Lung microvascular endothelial cell (primary cell): ENCODE data around the gene BACE2. TPM values are rescaled to one million over a fixed set of nuclear protein-coding genes. Genes with fewer than 3 reads are reported as not detected.
"Not testable (repeated sequence)": the region's sequence is repeated elsewhere in the genome, so short reads cannot be mapped to it uniquely, and the experiment has no call there.

Source experiments
- DNase-seq, 2 donors: peaks; one replicate each; pipeline versions ENCODE4 v3.0.0 to v3.0.0-alpha.2; 2010; ENCODE audit warnings: low read depth in 2 of 2
- total RNA-seq: library from RNA; depleted of rRNA; stranded (reverse); fragments of >200 nt; gene quantifications from 2 replicates; pipeline ENCODE4 v1.2.1, GENCODE V29; 2014

BACE2 gene
- total RNA-seq, 1 donor from 2014 or later, result 323 TPM

DNA sequence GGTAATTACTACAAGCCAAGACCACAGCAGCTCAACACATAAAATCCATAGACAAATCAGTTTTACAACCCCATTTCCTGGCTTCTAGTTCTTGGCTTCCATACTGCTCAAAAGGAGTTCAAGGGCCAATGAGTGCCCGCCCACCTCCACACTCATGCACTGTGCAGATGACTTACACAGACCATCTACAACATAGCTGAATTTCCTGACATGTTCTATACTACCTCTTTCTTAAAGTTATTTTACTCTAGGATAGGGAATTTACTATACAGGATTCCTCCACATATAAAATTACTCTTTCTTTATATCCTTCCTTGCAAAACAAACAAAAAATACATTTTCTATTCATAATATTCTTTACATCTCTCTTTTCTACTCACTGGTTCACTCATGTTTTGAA is 14.6 kb downstream of the BACE2 start:
- DNase-seq, result no peak

DNA sequence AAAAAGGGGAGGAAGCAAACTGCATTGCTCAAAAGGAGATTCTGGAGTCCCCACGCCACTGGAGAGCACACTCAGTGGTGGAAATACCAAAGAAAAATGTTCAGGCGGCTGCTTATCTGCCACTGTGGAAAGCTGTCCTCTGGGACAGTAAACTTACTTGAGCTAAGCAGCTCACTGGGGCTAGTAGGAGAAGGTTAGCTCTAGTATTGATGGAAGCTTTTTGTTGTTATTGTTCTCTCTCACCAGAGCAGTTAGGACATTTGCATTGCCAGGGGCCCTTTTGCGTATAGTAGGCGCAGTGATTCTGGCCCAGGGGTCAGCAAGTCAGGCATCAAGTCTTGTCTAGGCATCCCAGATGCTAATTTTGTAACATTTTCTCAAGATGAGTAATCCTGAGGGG is 15.6 kb downstream of the BACE2 start:
- DNase-seq, result no peak

DNA sequence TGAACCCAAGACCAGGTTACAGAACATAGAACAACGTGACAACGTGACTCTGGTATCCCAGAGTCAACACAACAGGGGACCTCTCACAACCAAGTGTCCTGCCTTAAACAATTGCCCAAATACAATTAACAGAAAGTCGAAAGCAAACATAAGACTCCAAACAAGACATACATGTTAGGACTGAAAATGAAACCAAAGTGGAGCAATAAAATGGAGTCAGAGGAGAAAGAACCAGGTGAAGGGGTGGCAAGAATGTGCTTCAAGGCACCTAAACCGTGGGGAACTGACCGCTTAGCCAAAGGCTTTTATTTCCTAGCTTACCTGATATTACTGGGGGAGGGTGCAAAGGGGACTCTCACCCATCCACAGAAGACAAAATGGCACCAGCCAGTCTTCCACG is 17.8 kb downstream of the BACE2 start:
- no peak for DNase-seq

DNA sequence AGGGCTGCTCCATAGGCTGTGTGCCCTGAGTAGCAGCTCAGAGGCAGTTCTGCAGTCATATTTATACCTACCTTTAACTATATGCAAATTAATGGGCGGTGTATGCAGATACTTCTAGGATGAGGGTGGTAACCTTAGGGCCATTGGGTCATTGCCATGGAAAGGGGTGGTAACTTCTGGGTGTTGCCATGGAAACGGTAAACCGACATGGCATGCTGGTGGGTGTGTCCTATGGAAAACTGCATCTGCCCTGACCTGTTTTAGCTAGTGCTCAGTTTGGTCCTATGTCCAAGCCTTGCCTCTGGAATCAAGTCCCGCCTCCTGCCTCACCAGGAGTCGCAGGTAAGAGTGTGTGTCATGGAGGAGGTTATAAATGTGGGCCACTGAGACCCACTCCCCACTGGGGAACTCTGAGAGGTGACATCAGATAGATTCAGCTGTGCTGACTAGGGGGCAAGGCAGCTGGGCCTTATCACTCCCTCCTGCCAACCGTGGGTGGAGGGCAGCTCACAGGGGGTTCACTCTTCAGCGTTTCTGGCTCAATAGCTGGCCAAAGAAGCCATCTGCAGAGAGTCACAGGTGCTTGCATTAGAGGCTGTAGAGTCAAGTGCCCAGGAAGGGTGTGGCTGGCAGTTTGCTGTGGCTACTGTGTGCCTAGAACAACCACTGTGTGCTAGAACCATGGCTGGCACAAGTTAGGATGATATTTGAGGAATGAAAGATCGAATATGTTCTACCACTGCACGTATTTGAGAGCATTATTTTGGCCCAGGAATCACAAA is 19.0 kb downstream of the BACE2 start:
- no peak for DNase-seq

DNA sequence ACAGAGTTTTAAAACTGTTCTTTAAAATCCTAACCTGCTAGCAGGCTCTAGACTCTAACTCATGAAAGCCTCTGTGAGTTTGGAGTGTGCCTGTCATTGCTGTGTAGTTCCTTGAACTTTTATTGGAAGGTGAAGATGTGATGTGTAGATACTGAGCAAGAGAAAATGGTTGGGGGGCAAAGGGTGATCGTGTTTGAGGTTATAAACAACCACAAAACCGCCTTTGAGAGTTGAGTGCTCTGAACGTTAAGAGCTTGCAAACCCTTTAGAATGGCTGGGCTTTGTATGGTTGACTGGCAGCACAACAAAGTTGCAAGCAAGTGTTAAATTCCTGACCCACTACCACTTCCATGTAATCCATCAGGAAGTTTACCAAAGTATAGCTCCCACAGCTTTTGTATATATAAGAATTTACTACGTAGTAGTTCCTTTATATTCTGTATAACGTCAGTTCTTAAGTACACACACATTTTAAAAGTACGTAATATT is 19.6 kb downstream of the BACE2 start:
- DNase-seq, result no peak

DNA sequence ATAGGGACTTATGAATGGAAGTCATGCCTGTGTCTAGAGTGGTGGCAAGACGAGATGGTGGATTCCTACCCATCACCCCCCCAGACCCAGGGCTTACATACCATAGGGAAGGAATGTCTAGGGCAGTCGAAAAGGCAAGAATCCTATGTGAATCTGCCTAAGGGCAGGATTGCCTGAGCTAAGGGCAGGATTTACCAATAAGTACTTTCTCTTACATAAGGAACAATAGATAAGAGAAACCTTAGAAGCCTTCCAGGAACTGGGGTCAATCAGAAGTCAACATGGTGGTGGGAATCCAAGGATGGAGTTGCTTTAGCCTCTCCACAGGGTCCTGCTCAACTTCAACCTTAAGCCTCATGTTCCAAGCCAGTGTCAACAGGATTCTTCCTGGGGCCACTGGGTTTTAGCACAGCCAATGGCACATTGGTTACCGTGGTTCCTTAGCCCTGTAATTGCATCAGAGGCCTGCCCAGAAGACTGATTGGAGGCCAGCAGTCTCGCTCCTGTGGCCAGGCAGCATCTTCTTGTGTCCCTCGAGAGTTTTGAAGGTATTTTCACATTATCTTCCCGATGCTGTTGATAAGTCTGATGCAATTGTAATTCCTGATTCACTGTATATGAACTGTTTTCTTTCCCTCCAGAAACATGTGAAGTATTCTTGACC is 20.7 kb downstream of the BACE2 start:
- no peak for DNase-seq

DNA sequence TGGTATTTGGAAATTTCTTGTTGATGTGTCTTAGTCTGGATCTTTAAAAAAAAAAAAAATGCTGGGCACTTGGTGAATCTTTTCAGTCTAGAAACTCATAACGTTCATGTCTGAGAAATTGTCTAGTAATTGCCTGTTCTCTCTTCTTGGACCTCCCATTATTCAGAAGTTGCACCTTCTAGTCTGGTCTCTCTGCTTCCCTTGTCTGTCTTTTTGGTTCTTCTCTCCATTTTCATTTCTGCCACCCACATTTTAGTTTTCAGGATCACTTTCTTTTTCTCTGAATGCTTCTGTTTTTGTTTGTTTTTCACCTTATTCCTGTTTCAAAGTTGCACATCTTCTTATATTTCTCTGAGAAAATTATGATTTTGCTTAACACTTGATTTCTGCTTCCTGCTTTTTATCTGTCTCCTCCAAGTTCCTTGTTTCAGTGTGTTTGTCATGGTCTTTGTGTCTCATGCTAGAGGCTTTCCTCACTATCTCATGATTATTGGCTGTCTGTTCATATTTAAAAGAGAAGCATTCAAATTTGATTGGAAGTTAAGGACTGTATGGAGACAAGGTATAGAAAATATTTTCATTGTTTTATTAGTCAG is 21.3 kb downstream of the BACE2 start:
- DNase-seq, result no peak

DNA sequence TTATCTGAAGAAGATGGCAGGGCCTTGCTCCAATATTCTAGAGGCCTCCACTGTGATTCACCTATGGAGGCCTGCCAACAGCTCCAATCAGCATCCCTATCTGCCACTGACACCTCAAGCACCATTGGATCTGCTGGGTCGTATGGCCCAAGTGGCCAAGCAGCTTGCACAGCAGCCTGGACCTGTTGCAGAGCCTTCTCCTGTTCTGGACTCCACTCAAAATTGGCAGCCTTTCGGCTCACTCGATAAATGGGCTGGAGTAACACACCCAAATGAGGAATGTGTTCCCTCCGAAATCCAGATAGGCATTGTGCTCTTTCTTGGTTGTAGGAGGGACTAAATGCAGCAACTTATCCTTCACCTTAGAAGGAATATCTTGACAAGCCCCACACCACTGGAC is 24.6 kb downstream of the BACE2 start:
- not testable (repeated sequence) for DNase-seq

DNA sequence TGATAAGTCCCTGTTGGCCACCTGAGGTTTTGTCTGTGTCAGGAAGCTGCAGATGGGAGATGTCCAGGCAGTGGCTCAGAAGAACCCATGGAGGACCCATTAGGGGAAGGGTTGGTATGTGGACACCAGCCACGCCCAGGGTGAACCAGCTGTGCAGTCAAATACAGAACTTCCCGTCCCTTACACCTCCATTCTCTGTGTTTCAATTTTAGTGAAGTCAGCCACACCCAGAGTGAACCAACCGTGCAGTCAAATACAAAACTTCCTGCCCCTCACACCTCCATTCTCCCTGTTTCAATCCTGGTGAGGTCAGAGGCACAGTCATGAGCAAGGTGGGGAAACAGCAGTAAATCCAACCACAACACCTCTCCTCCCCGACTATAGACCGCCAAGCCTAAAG is 27.4 kb downstream of the BACE2 start:
- no peak for DNase-seq

DNA sequence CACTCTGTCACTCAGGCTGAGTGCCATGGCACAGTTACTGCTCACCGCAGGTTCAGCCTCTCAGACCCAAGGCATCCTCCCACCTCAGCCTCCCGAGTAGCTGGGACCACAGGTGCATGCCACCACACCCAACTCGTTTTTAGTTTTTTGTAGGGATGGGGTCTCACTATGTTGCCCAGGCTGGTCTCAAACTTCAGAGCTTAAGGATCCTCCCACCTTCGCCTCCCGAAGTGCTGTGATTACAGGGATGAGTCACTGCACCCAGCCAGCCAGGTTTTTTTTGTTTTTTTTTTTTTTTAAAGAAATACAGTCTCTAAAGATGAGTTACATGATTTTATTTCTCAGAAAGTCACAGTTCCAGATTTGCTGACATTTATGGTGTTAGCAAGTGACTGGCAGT is 29.0 kb downstream of the BACE2 start:
- peak in 1 of 2 donors; percentile 13 for DNase-seq

DNA sequence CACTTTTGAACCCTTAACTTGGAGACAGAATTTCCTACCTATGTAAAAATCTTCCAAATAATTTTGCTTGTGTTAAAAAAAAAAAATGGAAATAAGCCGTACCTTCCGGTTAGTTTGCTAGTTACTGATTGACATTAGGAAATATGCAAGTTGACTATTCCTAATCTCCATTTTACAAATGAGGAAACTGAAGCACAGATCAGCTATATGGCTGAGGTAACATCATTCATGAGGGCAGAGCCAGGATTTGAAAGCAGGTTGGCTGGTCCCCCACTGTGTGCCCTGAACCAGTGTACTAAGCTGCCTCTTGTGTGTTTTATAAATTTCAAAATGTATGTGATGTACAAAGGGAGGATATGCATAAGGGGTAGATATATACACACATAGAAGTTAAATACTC is 29.6 kb downstream of the BACE2 start:
- no peak for DNase-seq

DNA sequence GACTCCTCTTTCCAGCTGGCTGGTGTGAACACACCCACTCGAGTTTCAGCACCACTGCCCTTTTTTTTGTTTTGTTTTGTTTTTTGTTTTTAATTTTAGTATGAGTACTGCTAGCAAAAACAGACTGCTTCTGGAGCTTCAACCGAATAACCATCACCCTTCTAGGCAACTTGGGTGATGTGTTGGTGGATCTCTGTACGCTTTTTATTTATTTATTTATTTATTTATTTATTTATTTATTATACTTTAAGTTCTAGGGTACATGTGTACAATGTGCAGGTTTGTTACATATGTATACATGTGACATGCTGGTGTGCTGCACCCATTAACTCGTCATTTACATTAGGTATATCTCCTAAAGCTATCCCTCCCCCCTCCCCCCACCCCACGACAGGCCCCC is 30.7 kb downstream of the BACE2 start:
- not testable (repeated sequence) for DNase-seq

DNA sequence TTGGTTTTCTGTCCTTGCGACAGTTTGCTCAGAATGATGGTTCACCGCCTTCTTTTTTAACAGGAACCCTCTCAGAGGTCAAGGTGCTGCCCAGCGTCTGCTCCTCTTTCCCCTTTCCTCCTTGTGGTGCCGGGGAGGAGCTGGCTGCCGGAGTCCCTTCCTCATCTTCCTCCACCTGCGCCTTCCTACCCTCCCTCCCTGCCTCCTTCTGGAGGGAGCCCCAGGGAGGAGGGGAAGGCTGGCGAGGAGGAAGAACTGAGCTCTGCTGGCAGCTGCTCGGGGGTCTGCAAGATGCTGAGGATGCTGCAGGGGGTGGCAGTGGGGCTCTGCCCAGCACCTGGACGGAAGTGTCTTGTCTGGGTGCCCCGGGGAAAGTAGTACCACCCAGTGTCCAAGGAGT is 31.2 kb downstream of the BACE2 start:
- no peak for DNase-seq

DNA sequence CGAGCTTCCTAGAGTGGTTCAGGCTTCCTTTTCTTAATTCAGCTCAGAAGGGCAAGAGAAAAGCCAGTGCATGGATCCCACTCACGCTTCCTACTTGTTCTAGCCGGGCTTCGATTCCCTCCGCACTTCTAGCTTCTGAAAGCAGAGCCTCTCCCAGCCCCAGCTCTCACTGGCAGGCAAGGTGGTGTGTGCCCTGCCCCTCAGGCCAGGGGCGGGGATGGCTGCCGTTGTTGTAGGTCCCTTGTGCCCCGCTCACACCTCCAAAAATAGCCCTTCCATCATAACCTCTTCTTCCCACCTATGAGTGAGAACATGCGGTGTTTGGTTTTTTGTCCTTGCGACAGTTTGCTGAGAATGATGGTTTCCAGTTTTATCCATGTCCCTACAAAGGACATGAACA is 31.6 kb downstream of the BACE2 start:
- no peak for DNase-seq

DNA sequence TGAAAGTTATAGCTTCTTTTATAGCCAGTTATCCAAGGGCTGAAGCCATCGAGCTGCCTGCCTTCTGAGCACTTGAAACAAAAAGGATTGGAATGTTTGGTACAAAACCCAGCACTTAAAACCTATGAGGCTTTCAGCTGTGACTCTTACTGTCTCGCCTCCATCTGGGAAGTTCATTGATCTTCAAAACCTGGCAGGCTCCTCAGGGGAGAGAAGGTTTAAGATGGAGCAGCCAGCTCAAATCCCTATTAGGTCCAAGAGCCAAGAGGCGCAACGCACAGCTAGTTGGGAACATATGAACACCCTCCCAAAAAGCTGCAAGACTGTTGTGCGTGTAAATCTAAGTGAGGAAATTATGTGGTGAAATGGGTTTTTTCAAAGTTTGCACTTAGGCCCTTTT is 33.4 kb downstream of the BACE2 start:
- no peak for DNase-seq

DNA sequence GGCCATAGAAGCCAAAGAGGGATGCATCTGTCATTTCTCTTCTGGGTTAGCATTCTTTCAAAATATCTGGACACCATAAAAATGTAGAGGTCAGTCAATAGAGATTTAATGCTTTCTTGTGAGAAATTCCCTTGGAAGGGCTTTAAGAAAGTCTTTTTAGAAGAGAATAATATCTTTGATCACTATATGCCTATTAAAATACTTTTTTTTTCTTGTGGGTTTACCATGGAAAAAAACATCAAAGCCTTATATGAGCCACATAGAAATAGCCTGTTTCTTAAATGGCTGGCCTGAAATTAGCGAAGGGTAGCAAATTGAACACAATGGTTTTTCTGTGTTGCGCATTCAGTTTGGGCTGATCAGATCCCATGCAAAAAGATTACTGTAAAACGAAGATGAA is 36.8 kb downstream of the BACE2 start:
- DNase-seq, result no peak

DNA sequence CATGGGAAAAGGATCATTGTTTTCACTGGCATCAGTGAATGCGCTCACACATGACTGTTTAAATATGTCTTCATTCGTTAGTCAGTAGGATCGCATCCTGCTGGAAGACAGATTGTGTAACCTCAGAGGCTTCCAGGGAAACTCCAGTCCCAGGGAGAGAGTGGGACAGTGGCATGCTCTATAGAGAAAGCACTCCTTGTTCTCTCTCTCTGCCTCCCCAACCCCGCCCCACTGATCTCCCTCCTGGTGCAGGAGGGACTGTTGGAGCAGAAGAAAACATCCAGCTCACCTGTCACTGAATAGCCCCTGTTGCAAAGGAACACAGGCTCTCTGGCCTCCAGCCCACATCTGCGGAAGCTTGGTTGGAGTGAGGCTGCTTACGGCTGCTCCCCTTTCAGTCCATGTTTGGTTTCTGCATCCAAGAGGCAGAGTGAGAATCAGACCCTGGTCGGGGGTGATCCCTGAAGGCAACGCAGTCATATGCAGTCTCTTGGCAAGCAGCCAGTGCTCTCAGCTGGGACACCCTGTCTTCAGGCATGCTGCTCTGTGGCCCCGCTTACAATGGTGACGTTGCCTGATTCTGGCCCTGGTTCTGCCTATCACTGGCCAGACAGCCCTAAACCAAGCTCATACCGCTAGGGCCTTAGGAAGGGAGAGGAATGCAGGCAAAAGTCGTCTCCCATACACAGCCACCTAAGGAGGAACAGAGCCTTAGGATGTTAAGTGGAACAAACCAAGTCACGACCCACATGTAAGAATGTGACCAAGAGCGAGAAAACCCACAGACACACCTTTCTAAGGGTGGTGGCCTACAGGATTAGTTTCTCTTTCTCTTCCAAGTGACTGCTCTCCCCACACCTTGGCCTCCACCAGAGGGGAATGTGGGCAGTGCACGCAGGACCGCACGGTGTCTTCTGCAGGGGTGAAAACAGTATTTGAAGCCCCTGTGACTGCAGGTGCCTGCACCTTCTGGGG is 39.7 kb downstream of the BACE2 start:
- DNase-seq, result peak; percentile 68 to 83

DNA sequence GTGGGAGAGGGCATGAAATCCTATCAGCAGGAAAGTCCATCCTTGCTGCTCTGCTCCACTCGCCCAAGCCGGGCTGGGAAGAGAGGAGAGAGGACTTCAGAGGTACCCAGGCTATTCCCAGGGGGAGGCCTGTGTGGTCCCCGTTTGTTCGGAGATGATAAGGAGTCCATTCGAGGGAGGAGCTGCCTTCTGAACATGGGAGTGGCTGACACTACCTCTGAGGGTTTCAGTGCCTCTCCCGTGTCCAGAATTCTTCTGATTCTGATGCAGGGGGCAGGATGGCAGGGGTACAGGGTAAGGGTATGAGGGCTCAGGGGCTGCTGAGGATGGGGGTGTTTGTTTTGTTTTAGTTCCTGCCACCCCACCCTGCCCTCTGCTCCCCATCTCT is 40.4 kb downstream of the BACE2 start:
- DNase-seq, result no peak

DNA sequence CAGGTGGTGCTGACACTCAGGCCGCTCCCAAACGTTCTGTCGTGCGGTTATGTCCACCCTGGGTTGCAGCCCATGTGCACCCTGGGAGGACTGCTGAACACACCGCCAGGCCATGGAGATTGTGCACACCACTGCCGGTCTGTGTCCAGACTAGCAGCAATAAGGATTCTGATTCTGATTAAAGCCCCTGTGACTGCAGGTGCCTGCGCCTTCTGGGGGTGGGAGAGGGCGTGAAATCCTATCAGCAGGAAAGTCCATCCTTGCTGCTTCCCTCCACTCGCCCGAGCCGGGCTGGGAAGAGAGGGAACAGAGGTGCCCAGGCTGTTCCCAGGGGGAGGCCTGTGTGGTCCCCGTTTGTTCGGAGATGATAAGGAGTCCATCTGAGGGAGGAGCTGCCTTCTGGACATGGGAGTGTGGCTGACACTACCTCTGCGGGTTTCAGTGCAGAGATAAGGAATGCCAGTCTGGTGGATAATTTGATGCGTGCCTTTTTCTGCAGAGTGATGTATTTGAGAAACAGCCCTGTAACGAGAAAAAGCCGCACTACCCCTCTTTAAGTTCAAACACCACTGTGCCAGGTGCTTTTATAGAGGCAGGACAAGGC is 41.2 kb downstream of the BACE2 start:
- DNase-seq, result no peak

DNA sequence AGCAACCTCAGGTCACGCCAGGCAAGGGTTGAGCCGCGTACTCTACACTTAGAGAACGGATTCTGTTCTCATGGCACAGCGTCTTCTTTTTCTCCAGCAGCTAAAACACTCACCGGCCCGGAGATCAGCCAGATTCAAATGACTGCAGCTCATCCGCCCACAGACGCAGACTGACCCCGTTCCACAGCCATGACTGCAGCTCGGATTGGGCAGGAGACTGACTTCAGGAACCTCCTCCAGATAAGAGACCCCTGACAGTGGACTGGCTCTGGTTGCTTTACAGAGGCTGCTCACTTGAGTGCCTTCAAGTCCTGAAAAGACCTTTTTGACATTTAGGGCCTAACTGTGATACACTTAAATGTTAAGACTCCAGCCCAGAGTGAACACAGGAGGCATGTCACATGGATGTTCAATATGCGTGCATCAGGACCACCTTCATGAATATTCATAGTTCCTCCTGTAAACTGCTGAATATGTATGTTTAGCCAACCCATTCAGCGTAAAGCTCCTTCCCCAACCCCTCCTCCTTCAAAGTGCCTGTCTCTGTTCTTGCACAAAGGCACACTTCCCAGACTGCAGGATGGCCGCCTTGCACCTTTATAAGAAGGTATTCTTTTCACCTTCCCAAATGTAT is 42.6 kb downstream of the BACE2 start:
- no peak for DNase-seq
